Activated B cell treated with CpG ODN at 0.5 μM for 24 hours (primary cell): ENCODE data around the gene PRKCE. TPM values are rescaled to one million over a fixed set of nuclear protein-coding genes. Genes with fewer than 3 reads are reported as not detected.
A peak's percentile ranks its signal among the peaks of the same experiment; 100 is the strongest.

Experiments used
- ATAC-seq: fragments of 200-7000 bp; cut with Tn5 transposase; one replicate; pipeline ENCODE4 v1.10.0; 2021; ENCODE audit warnings: low read depth, mild to moderate bottlenecking, moderate library complexity
- CTCF ChIA-PET: fragments of 350-600 bp; sonication (Branson Sonifier 250); formaldehyde crosslinking; loops from one replicate; lab custom pipeline; 2021; ENCODE audit warnings: antibody characterized with exemption; lab: Charles Lee
- POLR2A ChIA-PET: fragments of 350-600 bp; sonication (Branson Sonifier 250); formaldehyde crosslinking; loops from one replicate; lab custom pipeline; 2021; ENCODE audit warnings: antibody characterized with exemption; lab: Charles Lee
- DNase-seq: peaks from one replicate; pipeline ENCODE4 v3.0.0; 2022
- H3K27ac Mint-ChIP-seq: one replicate; pipeline ENCODE4 v1.8.0; 2020; ENCODE audit warnings: mixed read lengths
- H3K27me3 Mint-ChIP-seq: one replicate; pipeline ENCODE4 v1.8.0; 2021; ENCODE audit warnings: mixed read lengths
- H3K36me3 Mint-ChIP-seq: one replicate; pipeline ENCODE4 v1.8.0; 2021; ENCODE audit warnings: low read depth, mixed read lengths
- H3K4me1 Mint-ChIP-seq: one replicate; pipeline ENCODE4 v1.8.0; 2021; ENCODE audit warnings: mixed read lengths
- H3K4me3 Mint-ChIP-seq: one replicate; pipeline ENCODE4 v1.8.0; 2020; ENCODE audit warnings: mild to moderate bottlenecking, mixed read lengths
- H3K9me3 Mint-ChIP-seq: one replicate; pipeline ENCODE4 v1.8.0; 2020; ENCODE audit warnings: mixed read lengths
- CTCF ChIP-seq: fragments of 200-600 bp; IDR thresholded peaks from one replicate; pipeline ENCODE4 v1.8.0; 2022; ENCODE audit warnings: antibody characterized with exemption, mild to moderate bottlenecking
- intact Hi-C: fragments of 100-400 bp; cut with micrococcal nuclease; formaldehyde crosslinking; loops from one replicate; pipeline ENCODE4 v1.15.1; 2024
- total RNA-seq: library from RNA; stranded (reverse); gene quantifications from 2 replicates; pipeline ENCODE4 v1.2.3, GENCODE V29; 2022

PRKCE gene
- total RNA-seq, 1 donor from 2014 or later = 53.8 TPM

DNA sequence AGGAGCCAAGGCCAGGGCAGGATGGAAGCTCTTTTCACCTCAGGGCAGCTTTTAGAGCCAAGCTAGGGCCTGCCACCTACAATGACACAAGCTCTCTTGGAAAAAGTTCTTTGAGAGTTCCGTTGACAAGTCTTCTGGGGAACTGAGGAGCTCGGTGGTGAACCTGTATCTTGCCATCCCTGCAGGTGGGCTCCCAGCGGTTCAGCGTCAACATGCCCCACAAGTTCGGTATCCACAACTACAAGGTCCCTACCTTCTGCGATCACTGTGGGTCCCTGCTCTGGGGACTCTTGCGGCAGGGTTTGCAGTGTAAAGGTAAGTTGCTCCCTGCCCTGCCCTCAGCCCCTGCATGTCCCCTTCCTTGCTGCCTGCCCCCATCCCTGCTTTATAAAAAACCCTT lies 332.9 kb downstream of the PRKCE start:
- Mint-ChIP-seq H3K4me3 (no peak overlapping the region), H3K27ac (no peak overlapping the region), H3K27me3 (no peaks in the 10 kb centered on the region), H3K9me3 (no peaks in the 10 kb centered on the region), H3K4me1 (peaks cover 23% of the 10 kb centered on the region), H3K36me3 (peaks cover 80% of the 10 kb centered on the region)
- ChIA-PET POLR2A (interaction anchor here (0.7 kb wide), 1 partner anchor 1242 kb away, joined by 5 read pairs; no protein-coding TSS in a partner anchor), CTCF (no interaction called here)
- intact Hi-C loops = no loop called here
- TF ChIP-seq CTCF = no peak
- no peak for DNase-seq
- ATAC-seq = no peak

DNA sequence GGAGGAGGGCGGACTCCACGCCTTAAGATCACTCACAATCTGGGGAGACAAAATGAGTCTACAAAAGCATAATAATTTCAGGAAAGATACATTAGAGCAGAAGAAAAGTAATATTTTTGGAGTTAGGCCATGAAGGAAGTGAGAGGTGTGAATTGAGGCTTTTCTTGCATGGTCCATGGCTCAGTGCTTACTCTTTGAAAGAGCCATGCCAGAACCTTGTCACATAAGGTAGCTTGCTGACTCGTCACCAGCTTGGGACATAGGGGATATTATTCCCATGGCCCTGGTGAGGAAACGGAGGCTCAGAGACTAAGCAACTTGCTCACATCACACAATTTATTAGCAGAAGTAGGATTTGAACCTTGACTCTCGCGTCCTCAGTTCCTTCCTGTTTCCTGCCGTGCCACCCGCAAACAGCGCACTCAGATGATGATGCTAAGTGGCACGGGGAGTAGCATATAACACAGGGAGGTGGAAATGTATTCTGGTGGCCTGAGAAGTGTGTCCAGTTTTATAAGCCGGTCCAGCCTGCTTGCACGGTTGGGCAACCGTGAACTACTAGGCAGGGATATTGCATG lies 333.5 kb downstream of the PRKCE start:
- TF ChIP-seq CTCF = no peak
- no peak overlapping the region for H3K27ac Mint-ChIP-seq
- H3K4me1 Mint-ChIP-seq = peaks cover 23% of the 10 kb centered on the region
- ATAC-seq (peak; percentile 37), DNase-seq (no peak)
- CTCF ChIA-PET = no interaction called here
- POLR2A ChIA-PET = no interaction called here
- H3K36me3 Mint-ChIP-seq = peaks cover 80% of the 10 kb centered on the region
- H3K27me3 Mint-ChIP-seq = no peaks in the 10 kb centered on the region
- H3K9me3 Mint-ChIP-seq = no peaks in the 10 kb centered on the region
- peak overlapping the region; percentile 5 for H3K4me3 Mint-ChIP-seq
- intact Hi-C loops = no loop called here

- ChIA-PET CTCF (no interaction called here), POLR2A (no interaction called here)
- Mint-ChIP-seq H3K27ac (peak overlapping the region; percentile 25), H3K9me3 (no peaks in the 10 kb centered on the region), H3K36me3 (peaks cover 77% of the 10 kb centered on the region), H3K27me3 (no peaks in the 10 kb centered on the region), H3K4me3 (no peak overlapping the region), H3K4me1 (peaks cover 23% of the 10 kb centered on the region)
- intact Hi-C loops = no loop called here
- no peak for TF ChIP-seq CTCF
- no peak for ATAC-seq
- no peak for DNase-seq
Measured at GRCh38 chr2:45986509-45986908, 335.0 kb downstream of the PRKCE start.

- DNase-seq (no peak), ATAC-seq (no peak)
- no peak for TF ChIP-seq CTCF
- no peaks in the 10 kb centered on the region for H3K27me3 Mint-ChIP-seq
- POLR2A ChIA-PET = no interaction called here
- CTCF ChIA-PET = no interaction called here
- H3K4me1 Mint-ChIP-seq = peaks cover 23% of the 10 kb centered on the region
- H3K36me3 Mint-ChIP-seq = peaks cover 71% of the 10 kb centered on the region
- H3K4me3 Mint-ChIP-seq = no peak overlapping the region
- no peak overlapping the region for H3K27ac Mint-ChIP-seq
- H3K9me3 Mint-ChIP-seq = no peaks in the 10 kb centered on the region
- intact Hi-C loops = no loop called here
Measured at GRCh38 chr2:45987856-45988255, 336.4 kb downstream of the PRKCE start.

DNA sequence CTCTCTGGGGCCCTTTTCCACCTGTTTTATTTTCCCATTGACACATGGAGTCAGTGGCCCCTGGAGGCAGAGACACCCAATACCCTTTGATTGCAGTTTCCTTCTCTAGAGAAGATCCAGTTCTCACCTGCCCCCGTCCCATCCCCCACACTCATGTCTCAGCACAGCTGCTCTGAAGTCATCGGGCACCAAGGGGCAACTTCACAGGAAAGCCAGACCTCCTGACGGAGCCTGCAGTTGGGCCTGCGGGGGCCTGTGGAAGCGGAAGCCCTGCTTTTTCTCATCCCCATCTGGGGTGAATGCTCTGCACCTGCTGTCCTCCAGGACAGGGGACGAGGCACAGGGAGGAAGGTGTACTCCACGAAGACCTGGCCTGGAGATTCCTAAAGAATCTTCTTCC lies 337.4 kb downstream of the PRKCE start:
- H3K36me3 Mint-ChIP-seq = peaks cover 69% of the 10 kb centered on the region
- ATAC-seq (no peak), DNase-seq (no peak)
- CTCF ChIA-PET = no interaction called here
- no peak for TF ChIP-seq CTCF
- peaks cover 23% of the 10 kb centered on the region for H3K4me1 Mint-ChIP-seq
- intact Hi-C loops = no loop called here
- H3K27ac Mint-ChIP-seq = no peak overlapping the region
- POLR2A ChIA-PET = no interaction called here
- H3K4me3 Mint-ChIP-seq = no peak overlapping the region
- H3K9me3 Mint-ChIP-seq = no peaks in the 10 kb centered on the region
- H3K27me3 Mint-ChIP-seq = no peaks in the 10 kb centered on the region
